Activated T-cell treated with anti-CD3 and anti-CD28 coated beads for 1 hour (primary cell): Measurements from ENCODE around the gene ZBTB16.

Experiments used
- DNase-seq: peaks from one replicate; pipeline ENCODE4 v3.0.0-alpha.2; 2020; ENCODE audit warnings: low read depth

ZBTB16 gene

DNA sequence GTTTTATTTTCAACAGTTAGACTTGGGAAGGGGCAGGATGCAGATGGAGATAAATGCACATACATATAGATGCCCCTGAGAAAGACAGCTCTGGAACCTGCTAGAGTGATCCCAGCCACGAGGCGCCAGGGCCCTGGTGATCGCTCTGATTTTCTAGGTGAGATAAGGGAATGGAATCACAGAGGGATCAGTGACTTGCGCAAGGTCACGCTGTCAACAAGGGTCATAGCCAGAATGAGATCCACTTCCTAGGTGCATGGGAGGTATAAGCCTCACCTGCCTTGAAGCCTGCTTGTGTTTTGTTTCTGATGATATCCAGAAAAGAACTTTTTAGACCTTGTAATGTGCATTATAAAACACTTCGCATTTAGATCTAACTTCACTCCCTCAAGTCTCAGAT, 47.5 kb downstream of the ZBTB16 start:
- no peak for DNase-seq

- no peak for DNase-seq
Observed at GRCh38 chr11:114108501-114109205, 49.1 kb downstream of the ZBTB16 start.

DNA sequence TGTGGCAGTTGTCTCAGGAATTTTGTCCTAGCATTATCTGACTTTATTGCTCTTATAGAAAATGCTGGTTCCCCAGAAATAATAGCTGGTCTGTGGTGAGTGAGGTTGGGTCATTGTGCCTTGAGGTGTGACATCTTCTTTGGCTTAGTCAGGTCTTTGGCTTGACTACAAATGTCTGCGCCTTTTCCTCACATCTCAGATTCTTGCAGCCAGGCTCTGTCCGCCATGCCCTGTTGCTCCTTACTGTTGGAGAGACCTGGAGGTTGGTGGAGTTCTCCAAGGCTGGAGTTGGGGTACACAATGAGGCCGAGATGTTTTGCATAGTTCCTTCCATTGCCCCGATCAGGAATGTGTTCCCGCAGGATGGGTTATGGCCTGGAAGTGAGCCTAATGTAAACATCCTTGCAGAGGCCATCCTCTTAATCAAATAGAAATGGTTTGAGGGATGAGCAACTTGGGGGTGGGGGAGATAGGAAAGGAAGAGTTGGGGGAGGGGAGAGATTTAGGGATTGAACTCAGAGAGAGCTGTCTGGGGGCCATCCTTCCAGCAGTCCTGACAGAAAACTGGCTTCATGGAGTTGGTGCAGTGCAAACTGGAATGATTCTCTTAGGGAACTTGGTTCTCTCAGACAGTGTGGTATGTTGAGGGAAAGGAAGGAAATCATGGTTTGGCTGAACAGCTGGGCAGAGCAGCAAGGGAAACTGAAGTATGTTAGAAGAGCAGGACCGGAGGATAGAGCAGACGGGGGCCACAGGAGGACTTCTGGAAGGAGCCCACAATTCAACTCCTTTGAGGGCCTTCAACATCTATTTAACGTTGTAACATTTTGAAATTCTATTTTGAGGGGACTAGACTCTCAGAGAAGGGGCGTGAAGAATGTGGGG, 49.9 kb downstream of the ZBTB16 start:
- no peak for DNase-seq

- no peak for DNase-seq
Observed at GRCh38 chr11:114110123-114110522, 50.6 kb downstream of the ZBTB16 start.

DNA sequence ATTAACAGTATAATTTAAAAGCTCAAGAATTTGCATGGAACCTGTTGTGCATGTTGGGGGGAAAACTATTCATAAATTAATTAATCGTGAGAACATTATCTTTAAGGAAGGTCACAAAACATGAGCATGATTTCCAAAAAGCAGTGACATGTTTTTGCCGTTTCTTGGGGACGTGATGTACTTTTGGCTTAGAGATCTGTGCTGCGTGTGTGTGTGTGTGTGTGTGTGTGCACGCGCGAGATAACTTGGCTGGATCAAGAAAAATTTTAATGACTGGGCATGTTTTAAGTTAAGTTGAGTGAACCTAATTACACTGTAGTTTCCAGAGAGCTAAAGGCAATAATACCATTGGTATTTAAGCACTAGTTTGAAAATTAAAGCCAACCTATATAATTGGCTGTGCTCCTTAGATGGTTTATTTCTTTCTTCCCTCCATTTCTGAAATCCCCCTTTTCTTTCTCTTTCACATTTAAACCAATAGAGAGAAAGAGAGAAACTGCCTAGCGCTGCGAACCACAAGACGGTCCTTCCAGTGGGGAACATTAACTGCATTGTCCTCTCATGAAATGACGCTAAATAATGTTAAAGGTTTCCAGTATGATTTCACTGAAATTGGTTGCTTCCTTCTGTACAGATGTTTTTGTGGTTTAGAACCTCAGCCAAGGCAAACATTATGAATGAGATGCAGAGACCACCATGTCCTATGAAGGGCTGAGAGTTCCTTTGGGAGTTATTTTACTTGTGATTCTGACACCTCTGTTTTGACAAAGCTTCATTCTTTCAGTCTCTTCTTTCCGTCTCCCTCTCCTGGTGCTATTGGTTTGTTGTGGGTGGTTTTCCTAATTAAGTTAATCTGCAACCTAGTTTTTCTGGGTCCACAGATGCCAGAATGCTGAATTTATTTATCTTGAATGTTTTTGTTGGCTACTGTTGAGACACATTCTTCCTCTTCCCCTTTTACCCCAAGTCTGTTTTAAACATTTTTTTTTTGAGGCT, 51.7 kb downstream of the ZBTB16 start:
- DNase-seq = no peak

- no peak for DNase-seq
Observed at GRCh38 chr11:114115451-114115928, 56.0 kb downstream of the ZBTB16 start.

GRCh38 chr11:114116357-114116756, 56.8 kb downstream of the ZBTB16 start:
- no peak for DNase-seq

- DNase-seq = no peak
Observed at GRCh38 chr11:114116800-114117199, 57.3 kb downstream of the ZBTB16 start.

- no peak for DNase-seq
Observed at GRCh38 chr11:114120606-114121005, 61.1 kb downstream of the ZBTB16 start.

DNA sequence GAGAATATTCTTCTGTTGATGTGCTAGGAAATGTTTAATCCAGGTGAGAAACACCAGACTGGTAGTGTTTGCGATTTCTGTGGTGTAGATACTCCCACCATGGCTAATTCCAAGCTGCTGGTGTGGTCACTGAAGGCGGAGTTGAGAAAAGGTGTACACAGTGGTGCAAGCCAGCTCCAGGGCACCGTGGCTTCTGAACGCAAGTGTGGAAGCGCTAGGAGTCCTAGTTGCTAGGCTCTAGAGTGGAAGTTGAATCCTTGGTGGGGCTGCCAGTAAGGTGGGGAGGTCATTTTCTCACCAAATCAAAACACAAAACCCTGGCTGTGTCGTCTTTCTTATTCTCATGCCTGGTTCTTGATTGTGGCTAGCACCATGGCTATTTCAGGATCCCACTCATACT, 61.6 kb downstream of the ZBTB16 start:
- no peak for DNase-seq

DNA sequence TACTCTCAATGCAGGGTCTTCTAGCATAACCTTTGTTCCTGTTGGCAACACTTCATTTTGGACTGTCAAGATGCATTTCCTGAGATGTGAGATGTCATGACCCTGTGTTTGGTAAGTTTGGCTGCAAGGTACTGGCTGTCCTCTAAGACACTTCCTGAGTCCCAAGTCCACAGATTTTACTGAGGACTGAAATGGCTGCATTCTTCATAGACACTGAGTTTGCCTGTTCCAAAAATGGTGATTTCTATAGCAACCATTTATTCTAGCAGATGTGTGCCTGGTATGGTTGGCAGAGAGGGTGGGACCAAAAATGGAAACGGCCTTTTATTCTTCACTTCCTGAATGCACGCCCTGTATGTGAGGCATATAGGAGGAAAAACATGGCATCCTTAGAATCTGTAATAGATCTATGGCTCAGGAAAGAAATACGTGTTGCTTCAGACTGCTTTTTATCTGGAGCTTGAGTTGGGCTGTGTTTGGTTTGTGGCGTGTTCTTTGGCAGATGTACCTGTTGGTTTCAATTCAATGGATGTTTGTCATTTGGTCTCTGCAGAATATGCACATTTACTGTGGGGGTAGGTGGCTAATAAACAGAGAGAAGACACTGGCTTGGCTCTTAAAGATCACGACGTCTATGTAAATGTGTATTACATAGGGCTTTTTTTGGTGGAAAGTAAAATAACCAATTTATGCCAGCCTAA, 62.4 kb downstream of the ZBTB16 start:
- DNase-seq = no peak

GRCh38 chr11:114122686-114123085, 63.2 kb downstream of the ZBTB16 start:
- DNase-seq = no peak

DNA sequence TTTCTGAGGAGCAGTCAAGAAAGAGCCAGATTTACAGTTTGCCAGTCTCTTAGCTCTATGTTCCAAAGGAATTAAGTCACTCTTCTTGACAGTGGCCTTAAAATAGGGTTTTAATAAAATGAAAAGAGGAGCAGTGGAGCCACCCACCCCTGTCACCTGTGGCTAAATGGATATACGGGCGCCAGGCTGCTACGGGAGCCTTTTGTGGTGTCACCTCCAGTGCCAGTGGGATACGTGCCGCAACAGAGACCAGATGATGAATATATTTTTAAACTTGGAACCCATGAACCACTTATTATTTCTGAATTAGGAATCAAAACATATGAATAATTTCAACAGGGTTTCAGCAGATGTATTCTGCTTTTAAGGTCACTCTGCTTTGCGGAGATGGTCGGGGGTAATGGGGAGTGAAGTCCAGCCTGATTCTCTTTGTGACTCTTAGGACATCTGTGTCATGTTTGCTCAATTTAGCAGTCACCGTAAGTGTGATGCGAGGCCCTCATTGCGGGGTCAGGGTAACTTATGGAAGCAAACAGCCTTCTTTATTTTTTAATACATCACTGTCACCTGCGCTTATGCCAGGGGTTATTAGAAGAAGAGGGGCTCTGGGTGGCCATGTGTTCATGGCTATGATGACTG, 64.3 kb downstream of the ZBTB16 start:
- no peak for DNase-seq

GRCh38 chr11:114124601-114125144, 65.2 kb downstream of the ZBTB16 start:
- no peak for DNase-seq

- DNase-seq = no peak
Observed at GRCh38 chr11:114125531-114125930, 66.0 kb downstream of the ZBTB16 start.

DNA sequence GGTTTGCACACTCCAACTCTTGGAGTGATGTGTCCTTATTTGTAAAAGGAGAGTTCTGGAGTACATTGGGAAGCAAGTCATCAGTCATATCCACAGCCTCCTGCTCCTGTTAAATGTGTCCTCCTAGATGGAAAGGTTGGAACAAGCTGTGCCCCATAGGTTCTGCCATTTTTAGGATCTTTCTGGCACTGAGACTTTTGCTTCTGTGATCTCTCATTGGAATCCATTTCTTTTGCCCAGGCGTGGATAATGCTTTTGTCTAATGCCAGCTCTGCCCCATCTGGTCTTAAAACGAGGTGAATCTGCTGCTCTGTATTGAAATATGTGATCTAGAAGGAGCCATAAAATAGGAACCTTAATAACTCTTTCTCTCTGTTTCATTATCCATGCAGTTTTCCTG, 66.4 kb downstream of the ZBTB16 start:
- DNase-seq = no peak

GRCh38 chr11:114128399-114128798, 68.9 kb downstream of the ZBTB16 start:
- DNase-seq = no peak

DNA sequence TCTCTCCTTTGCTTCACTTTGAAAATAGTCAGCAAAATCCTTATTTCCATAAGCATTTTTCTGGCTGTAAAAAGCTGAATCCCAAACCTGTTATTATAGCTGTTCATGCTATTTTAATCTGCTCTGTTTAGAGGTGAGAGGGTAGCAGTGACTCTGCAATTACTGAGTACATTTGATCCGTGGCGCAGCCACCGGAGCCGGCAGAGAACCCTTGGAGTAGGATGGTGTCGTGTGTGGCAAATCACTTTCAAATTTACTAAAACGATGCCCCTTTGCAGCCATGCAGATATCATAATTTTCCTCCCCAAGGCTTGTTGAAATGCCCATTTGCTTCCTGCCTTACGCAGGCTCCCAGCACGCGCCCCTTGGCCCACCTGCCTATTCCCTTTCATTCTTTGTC, 69.6 kb downstream of the ZBTB16 start:
- DNase-seq = no peak

DNA sequence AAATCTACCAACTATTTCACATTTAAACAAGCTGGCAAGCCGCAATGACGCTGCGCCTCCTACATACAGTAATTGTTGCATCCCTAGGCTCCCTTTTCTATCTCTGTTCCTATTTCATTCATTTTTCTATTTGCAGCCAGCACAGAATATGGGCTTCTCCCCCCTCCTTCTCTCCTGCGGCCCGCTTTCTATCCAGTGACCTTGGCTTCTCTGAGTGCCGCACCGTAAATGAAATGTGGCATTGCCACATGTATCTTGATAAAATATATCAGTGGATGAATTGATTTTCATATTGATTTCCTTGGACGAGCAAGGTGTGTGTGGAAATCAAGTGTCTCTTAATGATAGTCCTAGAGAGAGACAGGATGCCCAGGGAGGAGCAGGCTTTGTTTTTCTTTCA, 70.2 kb downstream of the ZBTB16 start:
- no peak for DNase-seq

GRCh38 chr11:114130115-114130576, 70.6 kb downstream of the ZBTB16 start:
- no peak for DNase-seq
